PFSK-1 (cell line): ENCODE measurements around the gene C16orf74.

ENCODE experiments used
- FOXP2 ChIP-seq: optimal IDR thresholded peaks from 2 replicates; pipeline ENCODE3; 2011; ENCODE audit warnings: borderline replicate concordance, control low read depth, inconsistent platforms; ENCODE audit not compliant: insufficient read depth; ENCODE audit errors: extremely low read length, extremely low read depth
- POLR2AphosphoS5 ChIP-seq: IDR thresholded peaks from 2 replicates; pipeline ENCODE4 v1.6.1; 2012; ENCODE audit warnings: low read depth, mild to moderate bottlenecking, control low read depth, low read length, moderate library complexity
- REST ChIP-seq, 2 experiments: IDR thresholded peaks; 2 replicates each; pipeline versions ENCODE4 v1.6.1 to v1.8.0; 2011 to 2012; ENCODE audit warnings: low read depth in 2 of 2, low read length in 2 of 2, control low read depth in 1 of 2, inconsistent platforms in 1 of 2, mild to moderate bottlenecking in 1 of 2, moderate library complexity in 1 of 2; ENCODE audit not compliant: insufficient read depth in 1 of 2
- SIN3A ChIP-seq: IDR thresholded peaks from 2 replicates; pipeline ENCODE4 v1.6.1; 2012; ENCODE audit warnings: mild to moderate bottlenecking, low read length, moderate library complexity, borderline replicate concordance; ENCODE audit not compliant: insufficient read depth
- TAF1 ChIP-seq: IDR thresholded peaks from 2 replicates; pipeline ENCODE4 v1.6.1; 2012; ENCODE audit warnings: low read length, control low read depth, borderline replicate concordance; ENCODE audit not compliant: insufficient read depth

C16orf74 gene

DNA sequence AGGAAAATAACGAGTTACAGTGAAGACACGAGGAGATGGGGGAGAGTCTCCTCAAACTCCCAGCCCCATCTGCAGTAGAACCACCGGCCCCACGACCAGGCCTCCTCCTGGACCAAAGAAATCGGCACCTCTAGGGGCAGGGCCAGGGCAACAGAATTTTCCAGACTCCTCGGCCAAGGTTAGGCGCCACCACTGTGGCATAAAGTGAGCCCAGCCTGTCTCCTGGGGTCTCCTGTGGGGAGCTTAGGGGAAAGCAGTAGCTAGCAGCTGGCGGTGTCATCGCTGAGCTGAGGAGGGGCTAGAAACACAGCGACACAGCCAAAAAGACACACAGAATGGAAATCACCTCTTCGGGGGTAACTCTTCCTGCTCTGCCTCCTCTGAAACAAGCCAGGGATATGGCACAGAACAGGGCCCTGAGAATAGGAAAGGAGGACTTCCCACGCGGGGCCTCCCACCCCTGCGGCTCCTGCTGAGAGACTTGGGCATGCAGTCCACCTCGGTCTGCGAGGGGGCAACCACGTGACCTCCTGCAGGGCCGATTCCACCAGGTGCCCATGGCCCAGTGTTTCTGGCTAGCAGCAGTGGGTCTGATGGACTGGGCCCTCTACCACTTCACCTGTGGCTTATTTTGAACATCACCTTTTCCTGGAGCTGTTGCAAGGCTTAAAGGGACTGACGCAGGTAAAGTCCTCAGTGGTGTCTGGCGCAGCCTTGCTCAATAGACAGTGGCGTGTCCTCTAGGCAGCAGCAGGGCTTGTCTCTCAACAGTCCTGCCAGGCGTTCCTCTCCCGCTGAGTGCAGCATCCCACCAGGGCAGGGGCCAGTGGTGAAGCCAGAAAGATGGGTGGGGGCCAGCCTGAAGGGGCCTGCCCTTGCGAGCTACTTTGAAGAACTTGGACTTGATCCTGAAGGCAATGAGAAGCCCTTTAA lies 55.4 kb downstream of the C16orf74 start:
- TF ChIP-seq FOXP2, result no peak
- no peak for TF ChIP-seq REST (IDR thresholded peaks at IDR 0.05; ENCODE audit: insufficient read depth in 1 of 2, low read depth in 2 of 2, low read length in 2 of 2)
- no peak for TF ChIP-seq SIN3A
- TF ChIP-seq POLR2AphosphoS5, result no peak
- no peak for TF ChIP-seq TAF1

DNA sequence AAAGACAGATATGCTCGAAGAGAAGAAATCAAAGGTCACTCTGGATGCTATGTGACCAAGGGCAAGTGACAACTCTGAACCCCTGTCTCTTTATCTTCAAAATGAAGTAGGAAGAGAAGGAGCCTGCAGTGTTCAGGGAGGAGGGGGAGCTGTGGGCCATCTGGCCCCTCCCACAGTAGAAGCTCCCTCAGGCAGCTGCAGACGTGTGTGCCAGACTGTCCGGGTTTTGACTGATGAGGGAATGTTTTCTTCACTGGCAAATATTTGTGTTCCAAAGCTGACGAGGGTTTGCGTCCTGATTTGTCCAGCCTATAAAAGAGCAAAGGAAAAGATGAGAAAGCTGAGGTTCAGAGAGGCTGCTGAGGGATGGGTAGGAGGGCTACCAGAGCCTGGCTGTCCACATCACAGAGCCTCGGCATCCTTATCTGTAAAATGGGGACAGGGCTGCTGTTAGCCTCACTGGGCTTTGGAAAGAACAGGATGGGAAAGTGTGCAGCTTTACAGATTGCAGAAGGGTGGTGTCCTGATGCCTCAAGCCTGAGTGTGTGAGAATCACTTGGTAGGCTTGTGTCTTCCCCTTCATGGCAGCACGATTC lies 60.3 kb downstream of the C16orf74 start:
- TF ChIP-seq SIN3A (no peak), POLR2AphosphoS5 (no peak), TAF1 (no peak), FOXP2 (no peak), REST (IDR thresholded peaks at IDR 0.05; ENCODE audit: insufficient read depth in 1 of 2, low read depth in 2 of 2, low read length in 2 of 2) (no peak)

DNA sequence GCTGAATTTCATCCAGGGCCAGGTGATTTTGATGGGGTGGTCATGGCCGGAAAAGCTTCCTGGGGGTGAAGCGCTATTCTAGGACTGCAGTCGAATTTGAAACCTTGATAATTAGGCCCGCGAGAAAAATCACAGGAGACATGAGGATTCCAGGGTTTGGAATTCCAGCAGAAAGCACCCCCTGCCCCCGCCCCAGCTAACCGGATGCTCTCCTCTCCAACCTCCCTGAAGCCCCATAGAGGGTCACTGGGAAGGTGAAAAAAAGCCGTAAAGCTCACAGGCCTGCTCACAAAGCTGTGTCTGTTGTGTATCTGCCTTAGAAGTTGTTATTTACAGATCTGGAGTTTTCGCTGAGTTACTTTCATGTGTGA lies 61.0 kb downstream of the C16orf74 start:
- TF ChIP-seq REST (IDR thresholded peaks at IDR 0.05; ENCODE audit: insufficient read depth in 1 of 2, low read depth in 2 of 2, low read length in 2 of 2) (no peak), SIN3A (no peak), TAF1 (no peak), POLR2AphosphoS5 (no peak), FOXP2 (no peak)

DNA sequence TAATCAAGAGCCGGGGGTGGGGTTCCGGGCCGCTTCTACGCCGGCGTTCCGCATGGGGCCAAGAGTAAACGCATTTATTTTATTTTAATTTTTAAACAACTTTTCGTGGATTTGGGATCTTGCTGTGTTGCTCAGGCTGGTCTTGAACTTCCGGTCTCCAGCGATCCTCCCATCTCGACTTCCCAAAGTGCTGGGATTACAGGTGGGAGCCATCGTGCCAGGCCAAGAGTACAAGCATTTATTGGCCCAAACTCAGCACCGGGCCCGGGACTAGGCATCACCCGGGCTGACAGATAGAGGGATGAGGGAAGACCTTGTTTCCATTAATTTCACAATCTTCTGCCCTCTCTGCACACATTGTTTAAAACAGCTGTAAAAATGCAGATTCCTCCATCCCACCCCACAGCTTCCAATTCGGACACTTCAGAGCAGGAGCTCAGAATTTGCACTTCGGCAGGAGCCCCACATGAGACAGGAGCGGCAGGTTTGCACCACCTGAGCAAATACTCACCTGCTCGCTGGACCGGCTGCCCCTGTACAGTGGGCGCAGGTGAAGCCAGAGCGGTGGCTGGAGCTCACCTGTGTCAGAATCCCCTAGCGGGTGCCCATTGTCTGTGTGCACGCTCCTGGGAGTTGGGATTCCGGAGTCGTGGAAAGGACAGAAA lies 61.5 kb downstream of the C16orf74 start:
- no peak for TF ChIP-seq REST (IDR thresholded peaks at IDR 0.05; ENCODE audit: insufficient read depth in 1 of 2, low read depth in 2 of 2, low read length in 2 of 2)
- no peak for TF ChIP-seq TAF1
- no peak for TF ChIP-seq SIN3A
- TF ChIP-seq FOXP2, result no peak
- no peak for TF ChIP-seq POLR2AphosphoS5
